ENCODE data around the gene AAGAB. TPM values are rescaled to one million over a fixed set of nuclear protein-coding genes. Genes with fewer than 3 reads are reported as not detected.
A peak's percentile ranks its signal among the peaks of the same experiment; 100 is the strongest.

Gene AAGAB
- total RNA-seq, 2 donors from 2014 or later: 34.1 to 34.3 TPM

DNA sequence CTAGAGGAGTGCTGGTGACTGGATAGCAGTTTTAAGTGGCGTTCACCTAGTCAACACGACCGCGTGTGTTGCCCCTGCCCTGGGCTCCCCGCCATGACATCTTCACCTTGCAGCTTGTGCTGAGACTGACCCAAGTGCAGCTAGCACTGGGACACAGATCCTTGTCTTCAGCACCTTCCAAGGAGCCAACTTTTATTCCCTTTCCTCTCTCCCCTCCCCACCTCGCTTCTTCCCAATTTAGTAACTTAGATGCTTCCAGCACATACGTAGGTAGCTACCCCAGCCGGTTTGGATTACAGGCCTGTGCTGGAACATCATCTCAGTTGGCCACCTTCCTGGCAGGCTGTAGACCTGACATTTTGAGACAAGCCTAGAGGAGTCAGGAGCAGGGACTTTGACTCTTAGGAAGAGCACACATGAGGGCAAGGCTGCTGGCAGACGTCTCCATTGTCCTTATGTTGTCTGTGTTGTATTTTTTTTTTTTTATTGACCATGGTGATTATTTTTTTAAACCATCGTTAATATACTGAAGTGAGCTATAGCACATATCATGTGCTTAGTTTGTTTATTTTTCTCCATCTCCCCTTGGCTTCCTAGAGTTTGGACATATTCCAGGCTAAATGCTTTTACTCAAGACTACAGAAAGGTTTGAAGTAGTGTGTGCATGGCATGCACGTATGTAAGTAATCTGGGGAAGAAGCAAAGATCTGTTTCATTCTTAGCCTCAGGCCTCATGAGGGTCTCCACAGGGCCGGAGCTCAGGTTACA, 61.1 kb downstream of the AAGAB start:
- whole genome bisulfite sequencing: 42% methylated on average over 12 of the region's 12 CpGs

GRCh38 chr15:67192185-67192820, 62.2 kb downstream of the AAGAB start:
- no peak for DNase-seq (ENCODE audit: low spot score)
- no peak overlapping the region for H3K4me3 ChIP-seq
- no peaks in the 10 kb centered on the region for H3K9me3 ChIP-seq
- WGBS: 93% methylated on average over 5 of the region's 5 CpGs
- TF ChIP-seq, protein P1, sequence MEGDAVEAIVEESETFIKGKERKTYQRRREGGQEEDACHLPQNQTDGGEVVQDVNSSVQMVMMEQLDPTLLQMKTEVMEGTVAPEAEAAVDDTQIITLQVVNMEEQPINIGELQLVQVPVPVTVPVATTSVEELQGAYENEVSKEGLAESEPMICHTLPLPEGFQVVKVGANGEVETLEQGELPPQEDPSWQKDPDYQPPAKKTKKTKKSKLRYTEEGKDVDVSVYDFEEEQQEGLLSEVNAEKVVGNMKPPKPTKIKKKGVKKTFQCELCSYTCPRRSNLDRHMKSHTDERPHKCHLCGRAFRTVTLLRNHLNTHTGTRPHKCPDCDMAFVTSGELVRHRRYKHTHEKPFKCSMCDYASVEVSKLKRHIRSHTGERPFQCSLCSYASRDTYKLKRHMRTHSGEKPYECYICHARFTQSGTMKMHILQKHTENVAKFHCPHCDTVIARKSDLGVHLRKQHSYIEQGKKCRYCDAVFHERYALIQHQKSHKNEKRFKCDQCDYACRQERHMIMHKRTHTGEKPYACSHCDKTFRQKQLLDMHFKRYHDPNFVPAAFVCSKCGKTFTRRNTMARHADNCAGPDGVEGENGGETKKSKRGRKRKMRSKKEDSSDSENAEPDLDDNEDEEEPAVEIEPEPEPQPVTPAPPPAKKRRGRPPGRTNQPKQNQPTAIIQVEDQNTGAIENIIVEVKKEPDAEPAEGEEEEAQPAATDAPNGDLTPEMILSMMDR (IDR thresholded peaks at IDR 0.05): no peak
- TF ChIP-seq POLR2A (IDR thresholded peaks at IDR 0.05) (no peak), POLR2AphosphoS5 (IDR thresholded peaks at IDR 0.05) (no peak)
- peaks cover 3% of the 10 kb centered on the region for H3K4me1 ChIP-seq (replicated peaks)
- peak overlapping the region; percentile 52 for H3K27ac ChIP-seq
- H3K27me3 ChIP-seq (replicated peaks; ENCODE audit: insufficient read depth): no peaks in the 10 kb centered on the region
- intact Hi-C loops (cut with DNase I): loop anchor here (10.0 kb wide), 1 partner anchor 308 kb away; no protein-coding TSS in a partner anchor
- no peaks in the 10 kb centered on the region for H3K36me3 ChIP-seq

More for the DNA sequence above, 61.1 kb downstream of the AAGAB start:
- Histone ChIP-seq H3K4me3 (no peak overlapping the region), H3K27me3 (replicated peaks; ENCODE audit: insufficient read depth) (no peaks in the 10 kb centered on the region), H3K4me1 (replicated peaks) (peaks cover 2% of the 10 kb centered on the region), H3K36me3 (no peaks in the 10 kb centered on the region), H3K27ac (peak overlapping the region; percentile 52), H3K9me3 (no peaks in the 10 kb centered on the region)
- DNase-seq (ENCODE audit: low spot score): peak; percentile 68
- TF ChIP-seq, protein P1 (IDR thresholded peaks at IDR 0.05): no peak
- TF ChIP-seq POLR2A (IDR thresholded peaks at IDR 0.05) (no peak), POLR2AphosphoS5 (IDR thresholded peaks at IDR 0.05) (peak; percentile 79)
- intact Hi-C loops (cut with DNase I): loop anchor here (10.0 kb wide), 1 partner anchor 309 kb away; no protein-coding TSS in a partner anchor

DNA sequence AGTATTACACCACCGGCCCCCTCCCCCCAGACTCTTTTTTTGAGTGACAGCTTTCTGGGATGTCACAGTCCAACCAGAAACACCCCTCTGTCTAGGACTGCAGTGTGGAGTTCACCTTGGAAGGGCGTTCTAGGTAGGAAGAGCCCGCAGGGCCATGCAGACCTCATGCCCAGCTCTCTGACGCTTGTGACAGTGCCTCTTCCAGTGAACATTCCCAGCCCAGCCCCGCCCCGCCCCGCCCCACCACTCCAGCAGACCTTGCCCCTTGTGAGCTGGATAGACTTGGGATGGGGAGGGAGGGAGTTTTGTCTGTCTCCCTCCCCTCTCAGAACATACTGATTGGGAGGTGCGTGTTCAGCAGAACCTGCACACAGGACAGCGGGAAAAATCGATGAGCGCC, 63.6 kb downstream of the AAGAB start:
- H3K27ac ChIP-seq: no peak overlapping the region
- H3K27me3 ChIP-seq (replicated peaks; ENCODE audit: insufficient read depth): no peaks in the 10 kb centered on the region
- 93% methylated on average over 11 of the region's 11 CpGs for WGBS
- no peak for TF ChIP-seq POLR2A (IDR thresholded peaks at IDR 0.05)
- no peak for TF ChIP-seq POLR2AphosphoS5 (IDR thresholded peaks at IDR 0.05)
- TF ChIP-seq, protein P1 (IDR thresholded peaks at IDR 0.05): no peak
- peaks cover 15% of the 10 kb centered on the region for H3K4me1 ChIP-seq (replicated peaks)
- intact Hi-C loops (cut with DNase I): loop anchor here (10.0 kb wide), 1 partner anchor 306 kb away; no protein-coding TSS in a partner anchor
- DNase-seq (ENCODE audit: low spot score): no peak
- H3K4me3 ChIP-seq: no peak overlapping the region
- no peaks in the 10 kb centered on the region for H3K9me3 ChIP-seq
- H3K36me3 ChIP-seq: no peaks in the 10 kb centered on the region

GRCh38 chr15:67190326-67190725, 64.1 kb downstream of the AAGAB start:
- TF ChIP-seq POLR2A (IDR thresholded peaks at IDR 0.05): no peak
- TF ChIP-seq, protein P1 (IDR thresholded peaks at IDR 0.05): no peak
- no peak for TF ChIP-seq POLR2AphosphoS5 (IDR thresholded peaks at IDR 0.05)
- Histone ChIP-seq H3K27ac (no peak overlapping the region), H3K27me3 (replicated peaks; ENCODE audit: insufficient read depth) (no peaks in the 10 kb centered on the region), H3K9me3 (no peaks in the 10 kb centered on the region), H3K4me3 (no peak overlapping the region), H3K36me3 (no peaks in the 10 kb centered on the region), H3K4me1 (replicated peaks) (peaks cover 20% of the 10 kb centered on the region)
- intact Hi-C loops (cut with DNase I): loop anchor here (10.0 kb wide), 1 partner anchor 306 kb away; no protein-coding TSS in a partner anchor
- WGBS: 93% methylated on average over 2 of the region's 2 CpGs
- DNase-seq (ENCODE audit: low spot score): no peak

Data from prostate gland (tissue), 2 donors.